ENCODE data around the gene NDUFC2.
"Not testable (repeated sequence)": the region's sequence is repeated elsewhere in the genome, so short reads cannot be mapped to it uniquely, and the experiment has no call there.

NDUFC2 gene

GRCh38 chr11:78041843-78042440, 37.7 kb downstream of the NDUFC2 start:
- no peak overlapping the region for H3K9ac ChIP-seq (ENCODE audit: low read length)
- no peaks in the 10 kb centered on the region for H3K9me2 ChIP-seq (ENCODE audit: low read depth, low read length)
- H4K20me1 ChIP-seq (ENCODE audit: insufficient read depth, low read length): no peaks in the 10 kb centered on the region
- no peaks in the 10 kb centered on the region for H3K27me3 ChIP-seq (ENCODE audit: insufficient read depth, low read length)
- no peak overlapping the region for H2AFZ ChIP-seq (ENCODE audit: low read length)
- no peak overlapping the region for H3K4me2 ChIP-seq (ENCODE audit: low read length)
- no peak overlapping the region for H3K27ac ChIP-seq (ENCODE audit: low read depth, low read length, poor library complexity, severe bottlenecking)
- no peaks in the 10 kb centered on the region for H3K9me3 ChIP-seq (ENCODE audit: low read length)
- H3K79me2 ChIP-seq (ENCODE audit: insufficient read depth, low read length): no peaks in the 10 kb centered on the region
- H3K36me3 ChIP-seq (ENCODE audit: insufficient read depth, low read length): no peaks in the 10 kb centered on the region
- TF ChIP-seq CTCF (IDR thresholded peaks at IDR 0.05; ENCODE audit: low read length) (no peak), EZH2 (IDR thresholded peaks at IDR 0.05; ENCODE audit: borderline replicate concordance, low read length) (no peak)
- H3K4me1 ChIP-seq (ENCODE audit: insufficient read depth, low read length, severe bottlenecking): peaks cover 24% of the 10 kb centered on the region
- no peaks in the 10 kb centered on the region for H3F3A ChIP-seq (ENCODE audit: insufficient read depth, low read length)
- H3K4me3 ChIP-seq (ENCODE audit: low read depth, low read length, poor library complexity, severe bottlenecking): no peak overlapping the region

GRCh38 chr11:78041380-78041719, 38.3 kb downstream of the NDUFC2 start:
- H3F3A ChIP-seq (ENCODE audit: insufficient read depth, low read length); H3K9me3 ChIP-seq (ENCODE audit: low read length); H3K36me3 ChIP-seq (ENCODE audit: insufficient read depth, low read length); H3K4me3 ChIP-seq (ENCODE audit: low read depth, low read length, poor library complexity, severe bottlenecking); H3K9ac ChIP-seq (ENCODE audit: low read length); H3K27ac ChIP-seq (ENCODE audit: low read depth, low read length, poor library complexity, severe bottlenecking); H4K20me1 ChIP-seq (ENCODE audit: insufficient read depth, low read length); H3K79me2 ChIP-seq (ENCODE audit: insufficient read depth, low read length); H2AFZ ChIP-seq (ENCODE audit: low read length); H3K27me3 ChIP-seq (ENCODE audit: insufficient read depth, low read length); H3K4me2 ChIP-seq (ENCODE audit: low read length); H3K9me2 ChIP-seq (ENCODE audit: low read depth, low read length): not testable (repeated sequence)
- H3K4me1 ChIP-seq (ENCODE audit: insufficient read depth, low read length, severe bottlenecking): peaks cover 24% of the 10 kb centered on the region

- Histone ChIP-seq H3K9me2 (ENCODE audit: low read depth, low read length) (no peaks in the 10 kb centered on the region), H4K20me1 (ENCODE audit: insufficient read depth, low read length) (no peaks in the 10 kb centered on the region), H3K4me1 (ENCODE audit: insufficient read depth, low read length, severe bottlenecking) (peaks cover 21% of the 10 kb centered on the region), H3K27me3 (ENCODE audit: insufficient read depth, low read length) (no peaks in the 10 kb centered on the region), H3K79me2 (ENCODE audit: insufficient read depth, low read length) (no peaks in the 10 kb centered on the region), H3K9ac (ENCODE audit: low read length) (no peak overlapping the region), H3K4me3 (ENCODE audit: low read depth, low read length, poor library complexity, severe bottlenecking) (no peak overlapping the region), H3K9me3 (ENCODE audit: low read length) (no peaks in the 10 kb centered on the region), H3K4me2 (ENCODE audit: low read length) (no peak overlapping the region), H3F3A (ENCODE audit: insufficient read depth, low read length) (no peaks in the 10 kb centered on the region), H3K27ac (ENCODE audit: low read depth, low read length, poor library complexity, severe bottlenecking) (no peak overlapping the region), H2AFZ (ENCODE audit: low read length) (no peak overlapping the region), H3K36me3 (ENCODE audit: insufficient read depth, low read length) (no peaks in the 10 kb centered on the region)
- no peak for TF ChIP-seq EZH2 (IDR thresholded peaks at IDR 0.05; ENCODE audit: borderline replicate concordance, low read length)
- no peak for TF ChIP-seq CTCF (IDR thresholded peaks at IDR 0.05; ENCODE audit: low read length)
These were observed 38.8 kb downstream of the NDUFC2 start for GRCh38 chr11:78040691-78041379.
